Keratinocyte (primary cell): ENCODE data around the gene SMYD5.

Experiments used
- EZH2 ChIP-seq: IDR thresholded peaks from one replicate; pipeline ENCODE4 v1.6.1; 2012; ENCODE audit warnings: inconsistent platforms, mild to moderate bottlenecking, low read length, moderate library complexity
- TF ChIP-seq, protein P1 (sequence below), 3 experiments: IDR thresholded peaks in 1 of 3; conservative IDR thresholded peaks in 1 of 3; optimal IDR thresholded peaks in 1 of 3; 2 replicates in 2 of 3; 3 replicates in 1 of 3; pipeline versions ENCODE3 to v1.5.1; 2011; ENCODE audit warnings: low read length in 3 of 3, mild to moderate bottlenecking in 3 of 3, moderate library complexity in 2 of 3, control low read depth in 1 of 3, inconsistent platforms in 1 of 3; ENCODE audit not compliant: insufficient read depth in 2 of 3; ENCODE audit errors: extremely low read depth in 1 of 3

DNA sequence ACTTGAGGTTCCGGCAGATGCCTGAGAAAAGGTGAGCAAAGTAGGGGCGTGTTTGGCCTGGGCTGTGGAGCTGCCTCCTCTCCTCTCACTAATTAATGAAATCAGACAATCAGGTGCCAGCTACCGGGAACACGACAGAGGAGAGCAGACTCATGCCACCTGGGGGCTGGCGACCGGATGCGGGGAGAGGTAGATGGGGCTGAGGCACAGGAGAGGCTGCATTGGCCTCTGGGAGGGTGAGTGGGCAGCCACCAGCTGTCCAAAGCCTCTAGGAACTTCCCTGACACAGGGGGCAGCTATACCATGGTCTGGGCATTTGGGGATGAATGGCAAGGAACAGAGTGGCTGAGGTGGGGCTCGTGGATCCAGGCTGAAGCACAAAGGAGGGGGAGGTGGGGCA, 45.2 kb downstream of the SMYD5 start:
- TF ChIP-seq, protein P1, sequence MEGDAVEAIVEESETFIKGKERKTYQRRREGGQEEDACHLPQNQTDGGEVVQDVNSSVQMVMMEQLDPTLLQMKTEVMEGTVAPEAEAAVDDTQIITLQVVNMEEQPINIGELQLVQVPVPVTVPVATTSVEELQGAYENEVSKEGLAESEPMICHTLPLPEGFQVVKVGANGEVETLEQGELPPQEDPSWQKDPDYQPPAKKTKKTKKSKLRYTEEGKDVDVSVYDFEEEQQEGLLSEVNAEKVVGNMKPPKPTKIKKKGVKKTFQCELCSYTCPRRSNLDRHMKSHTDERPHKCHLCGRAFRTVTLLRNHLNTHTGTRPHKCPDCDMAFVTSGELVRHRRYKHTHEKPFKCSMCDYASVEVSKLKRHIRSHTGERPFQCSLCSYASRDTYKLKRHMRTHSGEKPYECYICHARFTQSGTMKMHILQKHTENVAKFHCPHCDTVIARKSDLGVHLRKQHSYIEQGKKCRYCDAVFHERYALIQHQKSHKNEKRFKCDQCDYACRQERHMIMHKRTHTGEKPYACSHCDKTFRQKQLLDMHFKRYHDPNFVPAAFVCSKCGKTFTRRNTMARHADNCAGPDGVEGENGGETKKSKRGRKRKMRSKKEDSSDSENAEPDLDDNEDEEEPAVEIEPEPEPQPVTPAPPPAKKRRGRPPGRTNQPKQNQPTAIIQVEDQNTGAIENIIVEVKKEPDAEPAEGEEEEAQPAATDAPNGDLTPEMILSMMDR (optimal IDR thresholded peaks at IDR 0.05 in 1 of 3, IDR thresholded peaks at IDR 0.05 in 1 of 3, conservative IDR thresholded peaks at IDR 0.05 in 1 of 3; ENCODE audit: extremely low read depth in 1 of 3, insufficient read depth in 2 of 3, low read length in 3 of 3): no peak
- TF ChIP-seq EZH2: no peak
